Common myeloid progenitor, CD34-positive (primary cell): Measurements from ENCODE around the gene PXK.

ENCODE experiments used
- CTCF ChIA-PET: fragments of 350-600 bp; sonication (Branson Sonifier 250); formaldehyde crosslinking; loops from one replicate; lab custom pipeline; 2021; ENCODE audit warnings: antibody characterized with exemption; lab: Charles Lee
- POLR2A ChIA-PET: fragments of 350-600 bp; sonication (Branson Sonifier 250); formaldehyde crosslinking; loops from one replicate; lab custom pipeline; 2021; ENCODE audit warnings: antibody characterized with exemption; lab: Charles Lee
- DNase-seq, 3 donors: peaks; one replicate each; pipeline versions ENCODE4 v3.0.0 to v3.0.0-alpha.2; 2013
- H3K27ac ChIP-seq, 2 experiments: 1 replicate in 1 of 2; 2 replicates in 1 of 2; pipeline ENCODE4 v1.7.0; 2013; ENCODE audit warnings: inconsistent platforms in 2 of 2, low read length in 2 of 2, mild to moderate bottlenecking in 2 of 2, low read depth in 1 of 2, moderate library complexity in 1 of 2; ENCODE audit not compliant: severe bottlenecking in 2 of 2, insufficient read depth in 1 of 2, poor library complexity in 1 of 2
- H3K27me3 ChIP-seq, 5 experiments: replicated peaks in 2 of 5; 1 replicate in 3 of 5; 2 replicates in 2 of 5; pipeline versions ENCODE4 v1.6.1 to v1.7.0; 2013; ENCODE audit warnings: low read length in 4 of 5, mild to moderate bottlenecking in 2 of 5, moderate library complexity in 2 of 5, inconsistent platforms in 1 of 5; ENCODE audit not compliant: insufficient read depth in 5 of 5, control insufficient read depth in 4 of 5
- H3K36me3 ChIP-seq, 4 experiments: 1 replicate in 2 of 4; 2 replicates in 2 of 4; pipeline versions ENCODE4 v1.6.1 to v1.7.0; 2013; ENCODE audit warnings: low read length in 3 of 4, control low read depth in 1 of 4, mild to moderate bottlenecking in 1 of 4; ENCODE audit not compliant: control insufficient read depth in 4 of 4, insufficient read depth in 4 of 4
- H3K4me1 ChIP-seq, 4 experiments: 1 replicate in 3 of 4; 2 replicates in 1 of 4; pipeline versions ENCODE4 v1.6.1 to v1.7.1; 2013; ENCODE audit warnings: low read length in 3 of 4, mild to moderate bottlenecking in 3 of 4, control low read depth in 1 of 4, inconsistent platforms in 1 of 4, moderate library complexity in 1 of 4; ENCODE audit not compliant: control insufficient read depth in 4 of 4, insufficient read depth in 4 of 4; ENCODE audit errors: control extremely low read depth in 1 of 4
- H3K4me3 ChIP-seq, 7 experiments: 1 replicate in 4 of 7; 2 replicates in 3 of 7; pipeline versions ENCODE4 v1.5.1 to v1.7.0; 2013; ENCODE audit warnings: mild to moderate bottlenecking in 7 of 7, low read length in 6 of 7, moderate library complexity in 6 of 7, inconsistent platforms in 2 of 7, low read depth in 2 of 7, control low read depth in 1 of 7; ENCODE audit not compliant: insufficient read depth in 4 of 7, control insufficient read depth in 1 of 7; ENCODE audit errors: extremely low read depth in 1 of 7
- H3K9me3 ChIP-seq, 5 experiments: 1 replicate in 4 of 5; 2 replicates in 1 of 5; pipeline versions ENCODE4 v1.6.1 to v1.7.1; 2013; ENCODE audit warnings: low read length in 4 of 5, mild to moderate bottlenecking in 2 of 5, inconsistent platforms in 1 of 5, low read depth in 1 of 5, moderate library complexity in 1 of 5; ENCODE audit not compliant: control insufficient read depth in 4 of 5, insufficient read depth in 2 of 5; ENCODE audit errors: control extremely low read depth in 1 of 5
- WGBS: methylation state at CpG from one replicate; pipeline ENCODE4 v1.1.5; 2013; ENCODE audit not compliant: insufficient coverage; 5-methylcytosine and 5-hydroxymethylcytosine counted together

PXK gene

DNA sequence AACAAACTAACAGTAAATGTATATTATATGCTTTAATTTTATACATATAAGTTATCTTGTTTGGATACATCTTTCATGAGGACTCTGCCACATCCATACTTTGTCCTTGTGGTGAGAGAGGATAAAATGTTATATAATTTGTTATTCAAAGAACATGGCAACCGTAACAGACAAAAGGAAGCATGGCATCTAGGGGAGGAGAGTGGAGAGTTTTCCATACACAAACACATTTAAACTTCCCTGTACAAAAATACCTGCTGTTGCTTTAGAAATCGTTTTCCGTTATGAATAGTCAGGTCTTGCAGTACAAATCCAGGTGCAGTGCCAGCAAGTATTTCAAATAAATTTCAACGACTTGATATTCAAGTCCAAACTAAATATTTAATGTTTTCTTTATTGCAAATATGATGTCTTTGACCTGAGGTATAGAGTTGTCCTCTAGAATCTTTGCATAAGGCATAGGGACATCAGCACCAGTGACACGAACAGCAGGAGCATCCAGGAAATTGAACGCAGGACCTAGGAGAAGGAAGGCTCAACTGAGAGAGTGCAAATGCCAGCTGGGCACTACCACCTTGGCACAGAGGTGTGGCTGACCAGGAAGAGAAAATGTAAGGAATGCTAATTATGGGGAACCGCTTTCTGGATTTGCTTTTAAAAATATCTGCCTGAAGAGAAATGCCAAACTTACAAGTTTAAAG is 95.1 kb downstream of the PXK start:
- POLR2A ChIA-PET, result no interaction called here
- 98% methylated on average over 3 of the region's 7 CpGs for WGBS
- CTCF ChIA-PET, result interaction anchor here (1.0 to 3.0 kb wide), 6 partner anchors 11 to 104 kb away, joined by 3 to 23 read pairs (median 4); no protein-coding TSS in a partner anchor
- Histone ChIP-seq H3K36me3 (peaks cover 31 to 77% (median 63%) of the 10 kb centered on the region in 4 experiments), H3K9me3 (no peaks in the 10 kb centered on the region), H3K27ac (no peak overlapping the region), H3K27me3 (no peaks in the 10 kb centered on the region), H3K4me3 (no peak overlapping the region), H3K4me1 (peaks cover under 1 to 7% (median 3%) of the 10 kb centered on the region in 4 experiments)
- no peak for DNase-seq

DNA sequence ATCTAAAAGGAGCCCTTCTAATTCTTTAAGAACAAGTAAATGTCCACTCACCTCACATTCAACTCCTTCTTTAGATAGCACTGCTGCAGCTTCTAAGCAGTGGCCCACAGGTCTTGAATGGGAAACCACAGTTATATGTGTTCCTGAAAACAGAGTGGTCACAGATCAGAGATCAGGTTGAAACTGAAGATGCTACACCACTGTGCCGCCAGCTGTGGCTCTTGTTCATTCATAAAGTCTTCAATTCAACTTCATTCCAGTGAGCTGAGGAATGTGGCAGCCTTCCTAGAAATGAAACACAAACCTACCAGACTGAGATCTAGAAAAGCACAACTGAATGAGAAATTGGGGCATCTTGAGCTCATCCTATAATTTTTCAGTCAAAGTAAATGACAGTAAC is 97.0 kb downstream of the PXK start:
- H3K27ac ChIP-seq, result no peak overlapping the region

DNA sequence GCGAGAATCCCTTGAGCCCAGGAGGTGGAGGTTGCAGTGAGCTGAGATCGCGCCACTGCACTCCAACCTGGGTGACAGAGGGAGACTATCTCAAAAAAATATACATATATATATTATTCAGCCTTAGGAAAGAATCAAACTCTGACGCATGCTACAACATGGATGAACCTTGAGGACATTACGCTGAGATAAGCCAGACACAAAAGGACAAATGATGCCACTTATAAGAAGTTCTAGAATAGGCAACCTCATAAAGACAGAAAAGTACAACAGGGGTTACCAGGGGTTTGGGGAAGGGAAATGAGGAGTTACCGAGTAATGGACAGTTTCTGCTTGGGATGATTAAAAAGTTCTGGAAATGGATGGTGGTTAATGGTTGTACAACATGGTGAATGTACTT is 100.2 kb downstream of the PXK start:
- ChIA-PET POLR2A (interaction anchor here (0.6 to 1.2 kb wide), 2 partner anchors 51 to 59 kb away, joined by 3 to 5 read pairs; partner anchors contain the start of gene KCTD6), CTCF (interaction anchor here (1.1 to 2.2 kb wide), 3 partner anchors 9 to 101 kb away, joined by 3 to 6 read pairs (median 3); no protein-coding TSS in a partner anchor)
- 62% methylated on average over 3 of the region's 6 CpGs for WGBS

More for the DNA sequence above, 97.0 kb downstream of the PXK start:
- WGBS, result 0% methylated on average over 1 of the region's 1 CpG
- no peaks in the 10 kb centered on the region for H3K27me3 ChIP-seq
- ChIA-PET CTCF (interaction anchor here (0.7 to 3.0 kb wide), 7 partner anchors 9 to 1519 kb away, joined by 3 to 23 read pairs (median 4); partner anchors contain the start of genes HTD2 and RPP14), POLR2A (no interaction called here)
- H3K36me3 ChIP-seq, result peaks cover 27 to 61% (median 50%) of the 10 kb centered on the region in 4 experiments
- peaks cover 7 to 18% (median 13%) of the 10 kb centered on the region in 4 experiments for H3K4me1 ChIP-seq
- no peak overlapping the region for H3K4me3 ChIP-seq
- DNase-seq, result no peak
- no peaks in the 10 kb centered on the region for H3K9me3 ChIP-seq

DNA sequence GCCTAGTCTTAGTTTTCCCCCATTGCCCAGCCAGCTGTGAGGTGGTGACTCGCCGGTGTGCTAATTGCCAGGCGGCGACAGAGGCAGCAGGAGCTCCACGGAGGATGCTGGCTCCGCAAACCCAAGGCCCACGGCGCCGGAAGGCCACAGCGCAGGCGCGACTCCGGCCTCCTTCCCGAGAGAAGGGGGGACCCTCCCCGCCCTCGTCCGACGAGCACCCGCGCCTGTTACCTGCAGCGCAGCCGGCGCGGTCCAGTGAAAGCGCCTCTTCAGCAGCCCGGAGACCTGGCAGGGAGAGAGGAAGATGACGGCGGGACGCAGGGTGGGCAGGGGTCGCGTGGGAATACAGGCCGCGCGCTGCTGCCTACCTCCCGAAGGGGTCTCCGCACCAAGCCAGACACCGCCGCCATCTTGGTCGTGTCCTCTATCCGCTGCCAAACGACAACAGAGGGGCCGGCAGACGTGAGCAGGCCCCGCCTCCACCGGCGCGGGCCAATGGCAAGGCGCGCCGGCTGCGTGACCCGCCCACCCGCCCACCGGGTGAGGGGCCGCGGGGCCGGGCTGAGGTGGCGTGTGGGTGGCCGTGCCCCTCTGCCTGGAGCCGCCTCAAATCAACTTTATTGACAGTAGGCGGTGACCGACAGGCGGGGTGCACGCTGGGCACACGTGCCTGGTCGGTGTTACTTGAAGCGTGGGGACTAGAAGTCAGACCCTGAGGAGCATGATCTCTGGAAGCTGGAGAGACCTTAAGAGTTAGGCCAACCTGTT is 100.9 kb downstream of the PXK start, which contains the start of gene PDHB:
Gene PDHB, minus strand, starts transcription at position 433 of the 768 bp plus-strand sequence. Its CDS starts 23 bp downstream, at position 410.
- Histone ChIP-seq H3K4me3 (peak within 1 kb of the TSS; percentile 73 to 99 (median 90)), H3K4me1 (peaks cover 7 to 18% (median 13%) of the 10 kb centered on the region in 4 experiments), H3K9me3 (no peaks in the 10 kb centered on the region), H3K36me3 (peaks cover 14 to 32% (median 27%) of the 10 kb centered on the region in 4 experiments), H3K27ac (peak within 1 kb of the TSS; percentile 74 to 83), H3K27me3 (no peaks in the 10 kb centered on the region)
- DNase-seq, result peak; percentile 91 to 95 (median 95)
- ChIA-PET CTCF (interaction anchor here (1.1 to 2.2 kb wide), 5 partner anchors 10 to 127 kb away, joined by 3 to 6 read pairs (median 3); partner anchors contain the start of genes HTD2 and RPP14), POLR2A (interaction anchor here (0.6 to 1.3 kb wide), 3 partner anchors 52 to 127 kb away, joined by 3 to 5 read pairs (median 4); partner anchors contain the start of gene KCTD6)
- WGBS, result 0% methylated on average over 52 of the region's 67 CpGs

More for the DNA sequence above, 100.2 kb downstream of the PXK start:
- Histone ChIP-seq H3K4me3 (peak overlapping the region in 6 of 7 experiments; percentile 73 to 99 (median 92)), H3K36me3 (peaks cover 21 to 38% (median 31%) of the 10 kb centered on the region in 4 experiments), H3K4me1 (peaks cover 7 to 18% (median 13%) of the 10 kb centered on the region in 4 experiments), H3K27ac (peak overlapping the region; percentile 74 to 83), H3K27me3 (no peaks in the 10 kb centered on the region), H3K9me3 (no peaks in the 10 kb centered on the region)
- DNase-seq, result no peak

DNA sequence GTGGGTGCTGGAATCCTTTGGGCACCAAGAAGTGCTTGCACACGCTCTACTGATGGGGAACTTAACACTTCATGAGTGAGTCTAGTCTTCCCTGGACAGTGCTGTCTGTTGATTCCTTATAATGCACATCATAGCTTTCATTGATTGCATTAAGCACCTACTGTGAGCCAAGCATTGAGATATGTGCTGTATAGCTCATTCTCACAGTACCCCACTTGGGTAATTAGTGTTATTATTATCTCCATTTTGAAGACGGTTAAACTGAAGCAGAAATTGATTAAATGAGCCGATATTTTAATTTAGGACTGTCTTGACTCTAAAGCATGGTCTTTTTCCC is 101.4 kb downstream of the PXK start:
- no peak overlapping the region for H3K27ac ChIP-seq
- peaks cover 7 to 18% (median 13%) of the 10 kb centered on the region in 4 experiments for H3K4me1 ChIP-seq
- no peak for DNase-seq
- H3K36me3 ChIP-seq, result peaks cover 10 to 26% (median 24%) of the 10 kb centered on the region in 4 experiments
- H3K4me3 ChIP-seq, result peak overlapping the region in 6 of 7 experiments; percentile 7 to 99 (median 72)
- POLR2A ChIA-PET, result interaction anchor here (1.2 to 1.3 kb wide), 2 partner anchors 57 to 127 kb away, joined by 3 to 4 read pairs; partner anchors contain the start of gene KCTD6
- H3K9me3 ChIP-seq, result no peaks in the 10 kb centered on the region
- WGBS, result 33% methylated on average over 1 of the region's 3 CpGs
- H3K27me3 ChIP-seq, result no peaks in the 10 kb centered on the region
- CTCF ChIA-PET, result interaction anchor here (1.2 to 2.2 kb wide), 3 partner anchors 11 to 128 kb away, joined by 3 to 6 read pairs (median 4); partner anchors contain the start of genes HTD2 and RPP14

DNA sequence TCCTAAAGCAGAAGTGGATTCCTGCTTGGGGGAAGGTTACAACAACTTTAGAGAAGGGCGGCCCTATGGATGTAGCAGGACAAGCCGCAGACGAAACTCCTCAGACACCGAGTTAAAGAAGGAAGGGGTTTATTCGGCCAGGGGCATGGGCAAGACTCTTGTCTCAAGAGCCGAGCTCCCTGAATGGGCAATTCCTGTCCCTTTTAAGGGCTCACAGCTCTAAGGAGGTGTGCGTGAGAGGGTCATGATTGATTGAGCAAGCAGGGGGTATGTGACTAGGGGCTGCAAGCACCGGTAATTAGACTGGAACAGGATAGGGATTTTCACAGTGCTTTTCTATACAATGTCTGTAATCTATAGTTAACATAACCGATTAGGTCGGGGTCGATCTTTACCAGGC is 101.8 kb downstream of the PXK start:
- H3K4me3 ChIP-seq, result peak overlapping the region in 1 of 7 experiments; percentile 7
- no peak for DNase-seq
- POLR2A ChIA-PET, result interaction anchor here (1.3 kb wide), 1 partner anchor 128 kb away, joined by 4 read pairs; no protein-coding TSS in a partner anchor
- H3K36me3 ChIP-seq, result peaks cover 10 to 22% (median 21%) of the 10 kb centered on the region in 4 experiments
- no peaks in the 10 kb centered on the region for H3K27me3 ChIP-seq
- CTCF ChIA-PET, result interaction anchor here (1.2 to 2.2 kb wide), 3 partner anchors 10 to 128 kb away, joined by 3 to 6 read pairs (median 4); partner anchors contain the start of genes HTD2 and RPP14
- H3K27ac ChIP-seq, result no peak overlapping the region
- peaks cover 7 to 18% (median 13%) of the 10 kb centered on the region in 4 experiments for H3K4me1 ChIP-seq
- no peaks in the 10 kb centered on the region for H3K9me3 ChIP-seq
- whole genome bisulfite sequencing, result 100% methylated on average over 8 of the region's 11 CpGs
